Lung (tissue), 12 donors: ENCODE results near the gene FRY. TPM values are rescaled to one million over a fixed set of nuclear protein-coding genes. Genes with fewer than 3 reads are reported as not detected.
A peak's percentile ranks its signal among the peaks of the same experiment; 100 is the strongest.

Source experiments
- ATAC-seq: fragments of 200-7000 bp; cut with Tn5 transposase; one replicate; pipeline ENCODE4 v1.9.1; 2020; ENCODE audit warnings: moderate number of reproducible peaks; ENCODE audit not compliant: insufficient read depth, low FRiP score
- DNase-seq, 3 donors: peaks; one replicate each; pipeline ENCODE4 v3.0.0-alpha.2; 2013 to 2017
- H3K27ac ChIP-seq, 2 donors: one replicate each; pipeline ENCODE4 v1.5.1; 2013; ENCODE audit warnings: mild to moderate bottlenecking in 2 of 2, moderate library complexity in 2 of 2, control low read depth in 1 of 2, inconsistent platforms in 1 of 2, low read depth in 1 of 2, low read length in 1 of 2
- H3K27me3 ChIP-seq, 3 donors: one replicate each; pipeline ENCODE4 v1.5.1; 2013; ENCODE audit warnings: low read length in 2 of 3; ENCODE audit not compliant: control insufficient read depth in 3 of 3, insufficient read depth in 3 of 3
- H3K36me3 ChIP-seq, 4 donors: one replicate each; pipeline ENCODE4 v1.5.1; 2013; ENCODE audit warnings: low read length in 4 of 4, mild to moderate bottlenecking in 1 of 4, moderate library complexity in 1 of 4; ENCODE audit not compliant: control insufficient read depth in 4 of 4, insufficient read depth in 4 of 4
- H3K4me1 ChIP-seq, 5 donors: one replicate each; pipeline ENCODE4 v1.5.1; 2013; ENCODE audit warnings: low read length in 5 of 5, mild to moderate bottlenecking in 2 of 5, moderate library complexity in 1 of 5; ENCODE audit not compliant: control insufficient read depth in 5 of 5, insufficient read depth in 5 of 5
- H3K4me3 ChIP-seq: one replicate; pipeline ENCODE4 v1.5.1; 2013; ENCODE audit warnings: mild to moderate bottlenecking, control low read depth, moderate library complexity
- H3K9ac ChIP-seq, 2 donors: one replicate each; pipeline ENCODE4 v1.5.1; 2013; ENCODE audit warnings: low read length in 2 of 2, control low read depth in 1 of 2; ENCODE audit not compliant: insufficient read depth in 1 of 2
- H3K9me3 ChIP-seq, 4 donors: one replicate each; pipeline ENCODE4 v1.5.1; 2013; ENCODE audit warnings: low read length in 3 of 4, mild to moderate bottlenecking in 1 of 4, moderate library complexity in 1 of 4; ENCODE audit not compliant: control insufficient read depth in 4 of 4, insufficient read depth in 3 of 4
- WGBS, 2 donors: extraction: QIAGEN DNeasy Blood & Tissue Kit; methylation state at CpG; one replicate each; pipeline ENCODE4 v1.1.7; 2013; 5-methylcytosine and 5-hydroxymethylcytosine counted together
- polyA plus RNA-seq, 2 donors: library from polyadenylated mRNA; stranded (reverse); fragments of 200-250 nt; gene quantifications; one replicate each; pipeline ENCODE4 v1.2.1, GENCODE V29; 2013
- total RNA-seq, 2 donors: library from RNA; depleted of rRNA in 1 of 2; stranded (reverse); fragments of >200 nt in 1 of 2; gene quantifications; one replicate each; pipeline ENCODE4 v1.2.1, GENCODE V29; 2014 to 2021
- TF ChIP-seq, protein P1 (sequence below): IDR thresholded peaks from 2 replicates; pipeline ENCODE4 v1.5.1; 2012; ENCODE audit warnings: mild to moderate bottlenecking; ENCODE audit errors: control extremely low read depth, extremely low read depth
- donor health status: control.
- donor health status: control.
- donor health status: Bipolar disorder and iron deficiency.
- donor health status: healthy.
- donor health status: DM: yes; HTN: yes; CAD: no.

Gene FRY
- total and polyA plus RNA-seq, 4 donors: 7.4 to 79.6 (median 43.9) TPM

DNA sequence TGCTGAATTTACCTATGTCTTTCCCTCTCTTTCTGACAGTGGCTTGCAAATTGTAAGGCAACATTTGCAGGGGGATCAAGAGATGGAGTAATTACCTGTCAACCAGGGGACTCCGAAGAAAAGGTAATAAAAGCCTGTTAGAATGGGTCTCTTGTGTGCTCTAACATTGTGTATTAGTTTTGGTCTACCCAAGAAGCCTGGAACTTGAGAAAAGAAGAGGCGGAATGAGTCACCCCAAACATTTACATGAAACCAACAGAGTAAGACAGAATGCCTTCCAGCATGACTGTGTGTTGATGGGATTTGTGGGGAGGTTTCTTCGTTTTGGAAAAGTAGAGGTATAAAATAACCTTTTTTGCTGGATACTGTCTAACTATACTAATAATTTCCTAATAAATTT lies 246.9 kb downstream of the FRY start:
- H3K27me3 ChIP-seq: no peaks in the 10 kb centered on the region
- no peak overlapping the region for H3K27ac ChIP-seq
- WGBS, 2 donors: 93 to 95% methylated on average over 3 of the region's 3 CpGs
- H3K4me3 ChIP-seq: no peak overlapping the region
- DNase-seq (no peak), ATAC-seq (no peak)
- peaks cover 0 to 45% (median 14%) of the 10 kb centered on the region in 4 donors for H3K36me3 ChIP-seq
- no peaks in the 10 kb centered on the region for H3K9me3 ChIP-seq
- H3K4me1 ChIP-seq: peaks cover 0 to 2% (median 0%) of the 10 kb centered on the region in 5 donors
- no peak overlapping the region for H3K9ac ChIP-seq
- TF ChIP-seq, protein P1, sequence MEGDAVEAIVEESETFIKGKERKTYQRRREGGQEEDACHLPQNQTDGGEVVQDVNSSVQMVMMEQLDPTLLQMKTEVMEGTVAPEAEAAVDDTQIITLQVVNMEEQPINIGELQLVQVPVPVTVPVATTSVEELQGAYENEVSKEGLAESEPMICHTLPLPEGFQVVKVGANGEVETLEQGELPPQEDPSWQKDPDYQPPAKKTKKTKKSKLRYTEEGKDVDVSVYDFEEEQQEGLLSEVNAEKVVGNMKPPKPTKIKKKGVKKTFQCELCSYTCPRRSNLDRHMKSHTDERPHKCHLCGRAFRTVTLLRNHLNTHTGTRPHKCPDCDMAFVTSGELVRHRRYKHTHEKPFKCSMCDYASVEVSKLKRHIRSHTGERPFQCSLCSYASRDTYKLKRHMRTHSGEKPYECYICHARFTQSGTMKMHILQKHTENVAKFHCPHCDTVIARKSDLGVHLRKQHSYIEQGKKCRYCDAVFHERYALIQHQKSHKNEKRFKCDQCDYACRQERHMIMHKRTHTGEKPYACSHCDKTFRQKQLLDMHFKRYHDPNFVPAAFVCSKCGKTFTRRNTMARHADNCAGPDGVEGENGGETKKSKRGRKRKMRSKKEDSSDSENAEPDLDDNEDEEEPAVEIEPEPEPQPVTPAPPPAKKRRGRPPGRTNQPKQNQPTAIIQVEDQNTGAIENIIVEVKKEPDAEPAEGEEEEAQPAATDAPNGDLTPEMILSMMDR: no peak

DNA sequence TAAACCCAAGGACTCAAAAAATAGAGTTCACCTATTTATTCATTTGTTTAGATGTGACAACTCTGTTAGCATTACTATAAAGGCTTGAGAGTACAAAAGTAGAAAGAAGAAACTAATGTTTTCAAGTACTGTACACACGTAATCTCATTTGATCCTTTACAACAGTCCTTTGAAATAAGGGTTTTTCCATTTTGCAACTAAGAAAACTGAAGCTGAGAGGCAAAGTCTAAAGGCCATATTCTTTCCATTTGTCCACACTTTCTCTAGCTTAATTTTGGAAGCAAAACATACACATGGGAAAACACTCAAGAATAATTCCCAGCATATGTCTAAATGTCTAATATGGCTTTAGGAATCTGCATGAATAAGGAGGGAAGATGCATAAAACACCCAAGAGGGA lies 249.5 kb downstream of the FRY start:
- TF ChIP-seq, protein P1: no peak
- Histone ChIP-seq H3K27ac (no peak overlapping the region), H3K9ac (no peak overlapping the region), H3K4me1 (peaks cover 0 to 21% (median 5%) of the 10 kb centered on the region in 5 donors), H3K4me3 (no peak overlapping the region), H3K36me3 (peaks cover 0 to 45% (median 10%) of the 10 kb centered on the region in 4 donors), H3K27me3 (no peaks in the 10 kb centered on the region), H3K9me3 (no peaks in the 10 kb centered on the region)
- WGBS, 2 donors: 90 to 91% methylated on average over 1 of the region's 1 CpG
- DNase-seq (no peak), ATAC-seq (no peak)

DNA sequence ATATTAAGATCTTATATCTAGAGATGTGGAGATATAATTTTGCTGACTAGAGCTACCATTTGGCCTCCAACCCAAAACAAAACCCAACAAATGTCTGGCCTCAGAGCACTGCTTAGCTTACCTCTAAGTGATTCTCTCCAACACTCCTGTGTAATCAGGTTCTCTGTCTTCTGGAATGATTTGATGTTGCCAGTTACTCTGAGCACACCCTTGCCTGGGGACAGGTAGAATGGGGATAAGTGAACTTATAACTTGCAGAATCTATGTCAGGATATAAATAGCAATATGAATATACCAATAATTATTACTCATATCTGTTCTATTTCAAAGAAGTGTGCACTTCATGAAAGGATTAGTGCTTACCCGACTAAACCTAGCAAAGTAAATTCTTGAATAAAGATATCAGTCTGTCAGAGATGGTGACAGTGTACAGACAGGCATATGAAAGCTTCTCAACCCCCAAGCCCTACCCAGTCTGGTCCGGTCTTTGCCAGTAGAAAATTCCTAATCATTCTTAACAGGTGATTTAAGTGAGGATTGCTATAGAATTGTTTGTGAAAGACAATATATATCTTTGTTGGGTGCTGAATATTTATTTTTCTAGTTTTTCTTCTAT lies 250.6 kb downstream of the FRY start:
- Histone ChIP-seq H3K36me3 (peaks cover 0 to 35% (median 8%) of the 10 kb centered on the region in 4 donors), H3K4me1 (peaks cover 0 to 21% (median 5%) of the 10 kb centered on the region in 5 donors), H3K9me3 (no peaks in the 10 kb centered on the region), H3K9ac (no peak overlapping the region), H3K27ac (peak overlapping the region in 1 of 2 donors; percentile 27), H3K27me3 (no peaks in the 10 kb centered on the region), H3K4me3 (no peak overlapping the region)
- ATAC-seq (no peak), DNase-seq (no peak)
- TF ChIP-seq, protein P1: no peak
- 91 to 92% methylated on average over 2 of the region's 2 CpGs for WGBS, 2 donors
